Activated naive CD4-positive, alpha-beta T cell (primary cell): ENCODE results near the gene TEX264.
"Not testable (repeated sequence)": the region's sequence is repeated elsewhere in the genome, so short reads cannot be mapped to it uniquely, and the experiment has no call there.

Experiments
- DNase-seq, 4 experiments: peaks; one replicate each; lab custom pipeline; 2025; lab: John Stamatoyannopoulos, UW

Gene TEX264, protein sequence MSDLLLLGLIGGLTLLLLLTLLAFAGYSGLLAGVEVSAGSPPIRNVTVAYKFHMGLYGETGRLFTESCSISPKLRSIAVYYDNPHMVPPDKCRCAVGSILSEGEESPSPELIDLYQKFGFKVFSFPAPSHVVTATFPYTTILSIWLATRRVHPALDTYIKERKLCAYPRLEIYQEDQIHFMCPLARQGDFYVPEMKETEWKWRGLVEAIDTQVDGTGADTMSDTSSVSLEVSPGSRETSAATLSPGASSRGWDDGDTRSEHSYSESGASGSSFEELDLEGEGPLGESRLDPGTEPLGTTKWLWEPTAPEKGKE

GRCh38 chr3:51670823-51671733, at the start of gene TEX264:
Gene TEX264 (plus strand): TSS chr3:51671252. CDS start chr3:51674305, 3,053 bp downstream.
- peak; percentile 60 to 94 (median 77) for DNase-seq

DNA sequence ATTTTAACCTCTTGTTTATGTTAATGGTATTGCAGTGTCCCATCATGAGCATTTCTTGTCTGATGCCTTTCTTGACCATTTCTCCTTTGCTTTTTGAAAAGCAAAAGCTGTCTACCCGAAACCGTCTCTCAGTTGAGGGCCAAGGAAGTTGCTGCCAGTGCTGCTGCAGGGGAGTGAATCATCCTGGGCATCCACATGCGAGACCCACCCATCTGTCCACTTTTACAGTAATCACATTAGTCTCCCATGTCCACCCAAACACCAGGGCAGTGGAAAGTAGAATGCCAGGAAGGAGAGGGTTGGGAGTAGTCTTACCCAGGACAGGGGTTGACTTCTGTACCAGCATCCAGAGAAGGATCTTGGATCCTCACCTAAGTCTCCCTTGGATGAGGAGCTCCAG, 48.6 kb upstream of the TEX264 start:
- no peak for DNase-seq

GRCh38 chr3:51622868-51623267, 48.2 kb upstream of the TEX264 start:
- DNase-seq: no peak

DNA sequence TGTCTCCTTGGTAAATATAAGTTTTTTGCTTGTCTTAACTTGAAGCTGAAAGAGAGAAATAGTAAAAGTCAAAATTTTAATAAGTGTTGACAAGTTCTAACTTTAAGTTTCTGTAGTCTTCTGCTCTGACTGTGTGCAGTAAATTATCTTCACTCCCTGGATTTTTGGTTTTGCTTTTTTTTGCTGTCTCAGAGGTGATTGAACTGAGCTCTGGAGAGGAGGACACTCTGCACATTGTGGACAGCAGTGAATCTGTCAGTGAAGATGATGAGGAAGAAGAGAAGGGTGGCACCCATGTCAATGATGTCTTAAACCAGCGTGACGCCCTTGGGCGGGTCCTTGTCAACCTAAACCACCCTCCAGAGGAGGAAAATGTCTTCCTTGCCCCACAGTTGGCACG, 40.5 kb upstream of the TEX264 start:
- no peak for DNase-seq

GRCh38 chr3:51637144-51637940, 33.7 kb upstream of the TEX264 start:
- DNase-seq: no peak

DNA sequence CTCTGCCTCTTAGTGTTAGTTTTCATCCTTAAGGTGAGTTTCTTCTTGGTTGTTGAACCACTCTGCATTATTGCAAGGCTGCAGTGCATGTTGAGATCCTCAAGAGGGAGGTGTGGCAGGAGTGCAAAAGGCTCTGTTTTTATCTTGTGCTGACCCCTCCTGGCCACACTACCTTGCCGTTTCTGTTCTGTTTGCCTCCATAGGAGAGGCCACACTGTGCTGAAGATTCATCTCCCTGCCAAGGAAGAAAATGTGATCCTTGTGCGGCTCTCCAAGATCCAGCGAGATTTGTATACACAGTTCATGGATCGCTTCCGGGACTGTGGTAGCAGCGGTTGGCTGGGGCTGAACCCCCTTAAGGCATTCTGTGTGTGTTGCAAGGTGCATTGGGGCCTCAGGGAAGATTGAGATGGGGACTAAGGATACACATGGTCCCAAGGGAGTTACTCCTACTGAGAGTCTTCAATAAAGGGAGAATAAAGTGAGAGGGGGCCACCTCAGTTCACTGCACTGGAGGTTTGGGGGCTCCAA, 33.0 kb upstream of the TEX264 start:
- DNase-seq: no peak

- no peak for DNase-seq
These were observed 28.6 kb upstream of the TEX264 start for GRCh38 chr3:51642462-51642861.

DNA sequence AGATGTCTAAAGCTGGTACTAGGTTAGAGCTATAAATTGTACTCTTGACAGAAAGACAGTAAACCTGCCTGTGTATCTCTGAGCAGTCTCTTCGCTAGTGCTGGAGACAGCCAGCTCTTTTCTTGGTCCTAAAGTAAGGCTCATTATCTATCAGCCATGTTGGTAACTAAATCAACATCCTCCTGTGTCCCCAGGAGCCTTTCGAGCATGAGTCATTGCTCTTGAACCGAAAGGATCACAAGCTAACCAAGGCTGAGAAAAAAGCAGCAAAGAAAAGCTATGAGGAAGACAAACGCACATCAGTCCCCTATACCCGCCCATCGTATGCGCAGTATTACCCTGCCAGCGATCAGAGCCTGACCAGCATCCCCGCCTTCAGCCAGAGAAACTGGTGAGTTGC, 25.0 kb upstream of the TEX264 start:
- DNase-seq: no peak

DNA sequence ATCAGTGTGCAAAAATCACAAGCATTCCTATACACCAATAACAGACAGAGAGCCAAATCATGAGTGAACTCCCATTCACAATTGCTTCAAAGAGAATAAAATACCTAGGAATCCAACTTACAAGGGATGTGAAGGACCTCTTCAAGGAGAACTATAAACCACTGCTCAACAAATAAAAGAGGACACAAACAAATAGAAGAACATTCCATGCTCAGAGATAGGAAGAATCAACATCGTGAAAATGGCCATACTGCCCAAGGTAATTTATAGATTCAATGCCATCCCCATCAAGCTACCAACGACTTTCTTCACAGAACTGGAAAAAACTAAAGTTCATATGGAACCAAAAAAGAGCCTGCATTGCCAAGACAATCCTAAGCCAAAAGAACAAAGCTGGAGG, 18.9 kb upstream of the TEX264 start:
- DNase-seq: not testable (repeated sequence)

- DNase-seq: not testable (repeated sequence)
These were observed 17.6 kb upstream of the TEX264 start for GRCh38 chr3:51653409-51653808.

GRCh38 chr3:51657234-51657633, 13.8 kb upstream of the TEX264 start:
- DNase-seq: no peak

DNA sequence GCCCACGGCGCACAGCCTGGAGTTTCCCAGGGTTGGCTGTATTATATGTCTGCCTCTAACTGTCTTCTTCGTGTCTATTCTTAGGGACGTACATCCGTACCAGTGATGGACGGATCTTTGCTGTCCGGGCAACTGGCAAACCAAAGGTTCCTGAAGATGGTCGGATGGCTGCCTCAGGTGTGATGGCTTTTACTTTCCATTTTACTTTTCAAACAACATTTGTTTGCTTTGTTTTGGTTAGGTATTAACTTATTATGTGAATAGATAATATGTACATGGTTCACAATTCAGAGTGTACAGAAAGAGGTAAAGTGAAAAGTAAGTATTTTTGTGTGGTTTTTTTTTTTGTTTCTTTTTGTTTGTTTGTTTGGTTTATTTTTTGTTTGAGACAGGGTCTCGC, 11.1 kb upstream of the TEX264 start:
- no peak for DNase-seq

GRCh38 chr3:51662456-51662855, 8.6 kb upstream of the TEX264 start:
- DNase-seq: no peak

DNA sequence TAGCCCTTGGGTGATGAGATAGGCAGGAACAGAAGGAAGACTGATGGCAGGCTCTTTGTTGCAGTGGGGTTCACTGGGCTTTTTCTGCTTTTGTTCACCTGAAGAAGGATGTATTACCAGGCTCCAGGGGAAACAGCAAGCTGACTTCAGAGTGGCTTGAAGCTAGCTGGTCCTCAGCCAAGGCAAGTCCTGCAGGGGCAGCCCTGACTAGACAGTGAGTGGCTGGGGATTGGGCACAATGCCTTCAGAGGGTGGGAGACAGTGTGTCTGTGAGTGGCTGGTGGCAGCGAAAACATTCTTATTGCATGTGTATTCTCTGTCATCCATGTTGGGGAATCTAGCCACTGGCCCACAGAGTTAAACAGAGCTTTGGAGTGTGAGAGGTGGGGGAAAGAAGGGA, 2.3 kb upstream of the TEX264 start:
- no peak for DNase-seq

DNA sequence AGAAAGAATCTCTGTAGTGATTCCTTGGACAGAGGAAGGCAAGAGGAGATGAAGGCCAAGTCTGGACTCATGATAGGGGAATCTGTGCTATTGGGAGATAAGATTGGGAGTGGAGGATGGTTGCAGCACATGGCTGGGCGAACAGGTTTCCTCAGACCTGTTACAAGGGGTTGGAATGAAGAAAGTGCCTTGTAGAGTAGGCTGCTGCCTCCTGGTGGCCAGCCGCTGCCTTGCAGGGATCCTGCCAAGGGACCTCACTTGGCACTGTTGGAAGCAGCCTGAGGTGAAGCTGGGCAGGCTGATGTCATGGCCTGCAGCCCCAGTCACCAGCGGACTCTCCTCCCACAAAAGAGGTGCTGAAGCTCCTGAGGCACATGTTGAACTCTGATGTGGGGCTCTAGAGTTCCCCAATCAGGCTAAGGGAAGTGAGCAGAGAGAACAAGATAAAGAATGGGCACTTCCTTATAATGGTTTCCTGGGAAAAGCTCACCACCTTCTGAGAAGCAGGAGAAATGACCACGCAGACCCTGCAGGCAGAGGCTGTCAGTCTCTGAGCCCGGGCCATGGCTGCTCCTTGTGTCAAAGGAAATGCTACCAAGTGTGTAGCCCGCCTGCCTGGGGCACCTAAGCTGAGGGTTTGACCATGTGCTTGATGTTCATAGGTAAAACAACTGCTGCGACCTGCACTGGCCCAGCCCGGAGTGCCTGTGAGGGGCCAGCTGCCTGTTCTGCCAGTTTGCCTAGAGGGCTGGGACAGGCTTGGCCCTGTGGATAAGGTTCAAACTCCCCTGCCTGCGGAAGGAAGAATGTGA, 1.6 kb upstream of the TEX264 start:
- DNase-seq: peak; percentile 26 to 69 (median 63)

DNA sequence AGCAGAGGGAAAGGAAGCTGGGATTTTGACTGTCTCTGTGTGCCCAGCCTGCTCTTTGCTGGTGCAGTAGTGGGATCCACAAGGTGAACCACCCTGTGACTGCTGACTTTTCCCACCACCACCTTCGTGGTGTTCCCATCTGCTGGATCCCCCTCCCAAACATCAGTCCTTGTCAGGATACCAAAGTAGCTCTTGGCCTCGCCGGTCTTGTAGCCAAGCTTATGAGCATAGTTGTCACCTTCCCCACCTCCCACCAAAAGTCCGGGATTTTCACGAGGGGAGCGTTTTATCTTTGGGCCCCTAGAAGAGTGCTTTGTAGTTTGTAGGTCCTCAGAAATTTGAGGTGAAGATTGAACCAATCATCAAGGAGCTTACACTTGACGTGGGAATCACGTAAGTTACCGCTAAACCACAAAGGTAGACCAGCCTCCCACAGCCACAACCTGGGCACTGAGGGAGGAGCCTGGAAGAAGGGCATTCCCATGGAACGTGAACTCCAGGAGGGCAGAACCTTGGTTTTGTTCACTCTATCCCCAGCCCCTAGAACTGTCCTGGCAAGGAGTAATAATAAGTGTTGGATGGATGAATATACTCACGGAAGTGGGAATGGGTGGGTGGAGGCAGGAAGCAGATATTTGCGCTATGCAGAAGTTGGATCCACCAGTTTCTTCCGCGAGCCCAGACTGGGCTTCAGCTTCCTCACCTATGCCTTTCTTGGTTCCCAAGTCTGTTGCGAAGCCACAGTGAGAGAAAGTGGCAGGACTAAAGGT, 814 bp upstream of the TEX264 start:
- no peak for DNase-seq

DNA sequence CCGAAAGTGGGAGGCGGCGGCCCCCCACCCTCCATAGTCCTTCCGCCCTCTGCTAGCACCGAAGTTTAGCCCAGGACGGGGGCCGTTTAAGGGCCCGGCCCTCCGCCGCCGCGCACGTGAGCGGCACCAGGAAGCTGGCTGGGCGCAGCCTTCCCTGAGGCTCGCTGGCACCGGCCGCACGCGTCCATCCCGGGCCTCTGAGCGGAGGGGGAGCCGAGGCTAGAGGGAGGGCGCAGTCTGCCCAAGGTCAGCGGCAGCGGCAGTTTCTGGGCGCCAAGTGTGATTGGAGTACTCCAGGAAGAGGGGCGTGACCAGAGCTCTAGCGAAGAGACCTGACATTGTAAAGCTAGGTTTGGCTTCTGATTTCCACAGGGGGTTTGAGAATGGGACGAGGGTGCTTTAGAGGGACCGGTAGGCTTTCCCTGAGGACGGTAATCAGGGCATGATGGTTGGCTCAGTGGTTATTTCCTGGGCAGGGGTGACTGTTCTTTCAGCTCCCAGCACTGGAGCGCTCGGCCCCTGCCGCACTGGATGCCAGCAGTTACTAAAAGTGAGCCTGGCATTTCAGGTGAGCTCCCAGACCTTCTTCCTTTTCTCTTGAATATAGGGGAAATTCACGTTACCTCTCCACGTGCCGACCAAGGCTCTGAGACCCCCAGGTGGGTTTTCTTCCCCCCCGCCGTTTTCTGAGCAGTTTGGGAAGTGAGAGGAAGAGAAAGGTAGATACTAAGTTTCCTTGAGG, 853 bp downstream of the TEX264 start:
- DNase-seq: peak in 2 of 4 experiments; percentile 17 to 52

DNA sequence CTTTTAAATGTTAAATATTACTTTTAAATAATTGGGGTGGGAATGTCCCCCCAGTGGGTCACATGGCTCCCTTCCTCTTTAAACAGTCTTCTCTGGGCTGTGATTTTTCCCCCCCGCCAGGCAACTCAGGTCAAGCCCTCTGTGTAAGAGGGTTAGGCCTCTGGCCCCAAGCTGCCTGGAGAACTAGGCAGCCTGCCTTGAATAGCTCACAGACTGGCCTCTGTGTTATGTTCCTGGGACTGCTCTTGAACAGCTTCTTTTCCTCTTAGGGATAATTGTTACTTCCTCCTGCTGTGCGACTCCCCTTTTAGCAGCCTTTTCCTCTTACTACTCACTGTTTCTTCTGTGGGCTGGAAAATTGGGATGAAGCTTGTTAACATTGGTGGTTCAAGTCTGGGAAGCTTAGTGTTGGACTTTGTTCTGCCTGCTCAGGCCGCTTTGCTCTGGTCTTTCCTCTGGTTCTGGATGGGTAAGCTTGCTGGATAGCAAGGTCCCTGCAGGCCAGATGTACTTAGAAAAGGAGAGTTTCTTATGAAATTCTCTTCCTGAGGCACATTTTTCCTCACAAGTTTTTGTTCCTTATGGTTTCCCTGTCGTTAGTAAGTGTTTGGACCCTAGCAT, 2.2 kb downstream of the TEX264 start:
- no peak for DNase-seq
